ENCODE data around the gene KPNA3. TPM values are rescaled to one million over a fixed set of nuclear protein-coding genes. Genes with fewer than 3 reads are reported as not detected.
A peak's percentile ranks its signal among the peaks of the same experiment; 100 is the strongest.
"Not testable (repeated sequence)": the region's sequence is repeated elsewhere in the genome, so short reads cannot be mapped to it uniquely, and the experiment has no call there.

The KPNA3 gene
- total RNA-seq (2014; rRNA removed; shearing (Covaris generic)): 22.0 and 23.5 TPM in 2 replicates

GRCh38 chr13:49792550-49793324 lies at the start of gene KPNA3:
KPNA3 (minus strand) TSS chr13:49792682; CDS start chr13:49792506, 176 bp downstream.
- peak; percentile 94 for DNase-seq (ENCODE audit: low read depth)

GRCh38 chr13:49841964-49842363 lies 49.5 kb upstream of the KPNA3 start:
- DNase-seq (ENCODE audit: low read depth): no peak

- no peak for DNase-seq (ENCODE audit: low read depth)
Measured at GRCh38 chr13:49840675-49841074, 48.2 kb upstream of the KPNA3 start.

GRCh38 chr13:49840266-49840665 lies 47.8 kb upstream of the KPNA3 start:
- DNase-seq (ENCODE audit: low read depth): no peak

- no peak for DNase-seq (ENCODE audit: low read depth)
Measured at GRCh38 chr13:49838989-49839388, 46.5 kb upstream of the KPNA3 start.

GRCh38 chr13:49836516-49836915 lies 44.0 kb upstream of the KPNA3 start:
- DNase-seq (ENCODE audit: low read depth): no peak

- DNase-seq (ENCODE audit: low read depth): no peak
Measured at GRCh38 chr13:49833402-49833801, 40.9 kb upstream of the KPNA3 start.

- DNase-seq (ENCODE audit: low read depth): no peak
Measured at GRCh38 chr13:49831455-49831854, 39.0 kb upstream of the KPNA3 start.

- no peak for DNase-seq (ENCODE audit: low read depth)
Measured at GRCh38 chr13:49830721-49831120, 38.2 kb upstream of the KPNA3 start.

GRCh38 chr13:49829715-49830114 lies 37.2 kb upstream of the KPNA3 start:
- DNase-seq (ENCODE audit: low read depth): no peak

- DNase-seq (ENCODE audit: low read depth): no peak
Measured at GRCh38 chr13:49828453-49828852, 36.0 kb upstream of the KPNA3 start.

- no peak for DNase-seq (ENCODE audit: low read depth)
Measured at GRCh38 chr13:49827891-49828290, 35.4 kb upstream of the KPNA3 start.

- DNase-seq (ENCODE audit: low read depth): no peak
Measured at GRCh38 chr13:49827336-49827735, 34.9 kb upstream of the KPNA3 start.

GRCh38 chr13:49821216-49822009 lies 28.9 kb upstream of the KPNA3 start:
- DNase-seq (ENCODE audit: low read depth): no peak

GRCh38 chr13:49820591-49821215 lies 28.2 kb upstream of the KPNA3 start:
- DNase-seq (ENCODE audit: low read depth): no peak

GRCh38 chr13:49816047-49816446 lies 23.6 kb upstream of the KPNA3 start:
- DNase-seq (ENCODE audit: low read depth): not testable (repeated sequence)

- DNase-seq (ENCODE audit: low read depth): no peak
Measured at GRCh38 chr13:49814551-49815270, 22.2 kb upstream of the KPNA3 start.

GRCh38 chr13:49812812-49813211 lies 20.3 kb upstream of the KPNA3 start:
- no peak for DNase-seq (ENCODE audit: low read depth)

- DNase-seq (ENCODE audit: low read depth): no peak
Measured at GRCh38 chr13:49811527-49811908, 19.0 kb upstream of the KPNA3 start.

- DNase-seq (ENCODE audit: low read depth): peak; percentile 44
Measured at GRCh38 chr13:49810567-49811526, 18.4 kb upstream of the KPNA3 start.

GRCh38 chr13:49807681-49808080 lies 15.2 kb upstream of the KPNA3 start:
- no peak for DNase-seq (ENCODE audit: low read depth)

Measured in Daoy (cell line).